GM21367 (cell line): ENCODE results near the gene TNFSF15.

Experiments
- ATAC-seq: cut with Tn5 transposase; IDR thresholded peaks from one replicate; pipeline ENCODE4 v1.9.1; 2021; ENCODE audit not compliant: unreplicated experiment

TNFSF15 gene

DNA sequence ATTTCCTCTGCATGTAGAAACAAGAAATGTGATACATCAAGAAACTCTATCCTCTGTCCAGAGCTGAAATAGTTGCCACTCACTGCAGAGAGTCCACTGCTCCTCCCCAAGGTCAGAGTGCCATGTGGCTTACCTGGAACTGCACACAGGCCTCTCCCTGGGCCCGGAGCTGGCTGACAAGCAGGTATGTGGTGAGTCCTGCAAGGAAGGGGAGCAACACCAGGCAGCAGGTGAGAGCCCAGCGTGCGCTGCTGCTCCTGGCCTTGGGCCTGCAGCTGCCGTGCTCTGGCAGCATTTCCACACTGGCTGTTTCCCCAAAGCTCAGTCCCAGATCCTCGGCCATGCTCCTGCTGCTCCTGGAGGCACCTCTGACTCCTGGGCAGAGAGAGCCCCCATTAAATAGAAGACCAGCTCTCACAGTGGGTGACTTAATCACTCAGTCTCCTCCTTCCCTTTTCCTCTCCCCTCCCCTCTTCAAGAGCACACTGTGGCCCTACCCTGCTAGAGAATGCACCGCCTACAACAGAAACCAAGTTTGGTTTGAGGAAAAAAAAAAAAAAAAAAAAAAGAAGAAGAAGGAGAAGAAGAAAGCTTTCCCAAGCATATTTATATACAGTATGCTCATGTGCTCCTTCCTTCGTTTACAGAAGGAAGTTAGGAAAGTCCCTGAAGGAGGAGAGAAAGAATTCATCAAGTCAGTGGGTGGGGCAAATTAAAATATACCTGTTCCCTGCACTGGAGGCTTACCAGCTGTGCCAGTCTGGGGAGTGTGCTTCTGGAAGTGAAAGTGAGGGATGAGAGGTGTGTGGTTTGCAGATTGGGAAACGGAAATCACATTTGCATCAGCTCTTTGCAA, at the start of gene TNFSF15:
TNFSF15 (minus strand) TSS at position 370 of the 856 bp plus-strand sequence; CDS start at position 343, 27 bp downstream.
- ATAC-seq = peak; percentile 93

DNA sequence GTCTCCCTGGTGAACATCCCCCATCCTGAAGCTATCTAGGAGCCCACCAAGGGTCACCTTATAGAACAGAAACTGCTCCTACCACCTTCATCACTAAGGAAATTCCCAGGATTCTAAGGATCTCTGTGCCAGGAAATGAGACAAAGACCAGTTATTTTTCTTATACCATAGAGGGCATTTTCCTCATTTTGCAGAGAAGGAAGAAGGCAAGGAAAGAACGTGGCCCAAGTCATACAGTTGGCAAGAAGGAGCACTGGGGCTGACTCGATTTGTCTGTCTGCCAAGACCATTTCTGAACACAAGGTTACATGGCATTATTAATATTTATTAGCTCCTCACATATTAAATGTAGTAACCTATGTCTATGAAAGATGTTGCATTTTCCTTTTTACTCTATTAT, 49.6 kb upstream of the TNFSF15 start:
- no peak for ATAC-seq

DNA sequence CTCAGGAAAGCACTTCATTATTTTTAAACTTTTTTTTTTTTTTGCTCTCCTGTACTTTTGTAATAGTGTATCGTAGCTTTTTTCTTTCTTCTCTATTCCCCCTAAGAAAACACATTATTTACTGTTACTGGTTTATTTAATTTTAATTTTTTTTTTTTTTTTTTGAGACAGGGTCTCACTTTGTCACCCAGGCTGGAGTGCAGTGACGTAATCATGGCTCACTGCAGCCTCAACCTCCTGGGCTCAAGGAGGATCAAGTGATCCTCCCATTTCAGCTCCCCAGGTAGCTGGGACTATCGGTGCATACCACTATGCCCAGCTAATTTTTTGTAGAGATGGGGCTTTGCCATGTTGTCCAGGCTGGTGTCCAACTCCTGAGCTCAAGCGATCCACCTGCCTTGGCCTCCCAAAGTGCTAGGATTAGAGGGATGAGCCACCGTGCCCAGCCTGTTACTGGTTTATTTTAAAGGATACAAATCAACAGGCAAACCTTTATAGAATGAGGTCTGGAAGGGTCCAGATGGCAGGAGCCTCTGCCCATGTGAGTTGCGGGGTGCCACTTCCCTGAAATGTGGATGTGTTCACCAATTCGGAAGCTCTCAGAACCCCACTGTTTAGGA, 49.0 kb upstream of the TNFSF15 start:
- no peak for ATAC-seq

DNA sequence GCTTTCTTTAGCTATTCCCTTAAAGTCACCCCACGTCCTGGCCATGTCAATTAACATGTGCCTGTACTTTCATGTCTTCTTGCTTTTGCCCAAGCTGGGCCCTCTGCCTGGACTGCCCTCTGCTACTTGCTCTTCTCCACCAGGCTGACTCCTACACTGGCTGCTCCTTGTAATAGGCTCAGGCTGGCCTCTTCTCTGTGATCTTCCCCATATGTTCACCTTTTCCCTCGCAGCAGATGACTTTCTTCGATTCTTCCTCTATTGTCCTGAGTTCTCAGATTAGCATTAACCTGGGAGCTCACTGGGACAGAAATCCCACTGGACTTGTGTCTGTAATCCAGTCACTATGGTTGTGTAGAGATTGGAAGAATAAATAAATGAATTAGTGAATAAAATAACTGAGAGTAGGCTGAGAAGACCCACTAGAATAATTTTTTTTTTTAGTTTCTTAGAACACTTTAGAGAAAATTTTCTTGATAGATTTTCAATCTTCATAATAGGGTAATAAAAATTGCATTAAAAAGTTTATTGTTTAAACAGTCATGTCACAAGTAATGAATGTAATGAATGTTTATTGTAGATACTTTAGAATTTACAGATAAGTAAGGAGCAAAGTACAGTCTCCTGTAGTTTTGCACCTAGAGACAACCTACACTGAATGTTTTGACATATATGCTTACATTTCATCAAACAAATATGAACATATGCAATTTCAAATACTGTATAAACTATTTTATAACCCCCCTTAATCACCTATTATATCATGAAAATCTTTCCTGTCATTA, 47.4 kb upstream of the TNFSF15 start:
- ATAC-seq = no peak

DNA sequence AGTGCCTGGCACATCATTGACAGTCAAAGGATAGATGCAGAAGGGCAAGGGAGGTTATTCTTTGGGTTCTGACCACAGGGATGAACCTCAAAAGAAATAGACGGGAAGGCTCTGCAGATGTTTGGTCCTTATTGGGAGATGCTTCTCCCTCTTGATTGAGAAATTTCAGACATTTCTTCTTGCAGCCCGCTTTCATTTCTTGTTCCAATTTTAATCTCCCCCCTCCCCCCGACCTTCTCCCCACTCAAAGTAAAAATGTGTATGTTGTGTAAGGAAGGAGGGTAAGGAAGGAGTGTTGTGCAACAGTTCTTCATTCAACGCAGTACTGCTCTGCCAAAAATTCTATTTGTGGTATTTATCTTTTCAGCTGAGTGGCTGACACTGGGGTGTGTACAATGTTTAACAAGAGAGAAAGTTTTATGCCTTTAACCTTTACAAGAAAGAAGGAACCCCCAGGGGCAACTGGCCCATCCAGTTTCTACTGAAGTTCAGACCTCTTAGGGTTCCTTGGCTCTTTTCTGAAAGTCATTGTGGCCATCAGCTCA, 46.3 kb upstream of the TNFSF15 start:
- no peak for ATAC-seq

DNA sequence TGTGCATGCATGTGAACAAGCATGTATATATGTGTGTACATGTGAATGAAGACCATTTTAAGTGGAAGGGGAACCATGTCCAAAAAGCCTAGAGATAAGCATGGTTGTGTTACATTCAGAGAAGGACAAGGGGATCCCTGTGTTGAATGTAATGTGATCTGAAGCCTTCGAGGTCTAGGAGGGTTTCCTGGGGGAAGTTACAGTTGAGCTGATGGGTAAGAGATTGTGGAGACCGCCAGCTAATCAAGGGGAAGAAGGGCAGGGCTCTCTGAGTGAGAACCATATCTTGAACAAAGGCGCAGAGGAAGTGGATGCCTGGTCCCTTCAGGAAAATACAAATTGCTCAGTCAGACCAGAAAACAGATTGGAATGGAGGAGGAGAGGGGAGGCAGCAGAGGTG, 45.5 kb upstream of the TNFSF15 start:
- no peak for ATAC-seq

DNA sequence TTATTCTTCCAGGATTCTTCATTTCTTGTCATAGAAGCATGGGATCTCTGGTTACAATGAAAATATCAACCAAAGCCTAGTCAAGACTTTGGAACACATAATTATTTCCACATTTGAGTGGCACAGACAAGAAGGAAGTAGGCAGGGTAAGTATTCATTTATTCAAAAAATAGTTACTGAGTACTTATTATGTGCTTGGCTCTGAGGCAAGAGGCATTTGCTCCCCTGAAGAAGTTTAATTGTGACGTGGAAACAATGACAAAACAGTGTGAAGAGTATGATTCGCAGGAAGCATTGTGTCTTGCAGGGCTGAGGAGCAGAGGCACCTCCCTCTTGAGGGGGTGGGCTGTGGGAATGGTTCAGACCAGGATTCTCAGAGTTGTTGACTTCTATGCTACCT, 45.0 kb upstream of the TNFSF15 start:
- no peak for ATAC-seq

DNA sequence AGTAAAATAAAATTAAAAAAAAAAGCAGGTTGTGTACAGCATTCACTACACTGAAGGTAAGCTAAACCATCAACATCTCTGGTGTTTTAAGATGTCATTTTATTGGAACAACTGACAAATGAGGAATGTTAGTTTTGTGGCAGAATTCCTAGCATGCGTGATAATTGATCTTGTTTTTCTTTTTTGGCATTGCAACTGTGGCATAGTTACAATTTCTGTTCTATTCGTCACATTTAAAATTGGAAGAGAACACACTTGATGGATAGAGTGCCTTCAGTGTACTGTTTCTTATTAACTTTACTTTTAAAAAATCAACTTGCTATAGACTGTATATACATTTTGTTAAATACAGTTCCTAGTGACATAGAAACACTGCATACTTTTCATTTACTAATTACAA, 43.6 kb upstream of the TNFSF15 start:
- no peak for ATAC-seq

DNA sequence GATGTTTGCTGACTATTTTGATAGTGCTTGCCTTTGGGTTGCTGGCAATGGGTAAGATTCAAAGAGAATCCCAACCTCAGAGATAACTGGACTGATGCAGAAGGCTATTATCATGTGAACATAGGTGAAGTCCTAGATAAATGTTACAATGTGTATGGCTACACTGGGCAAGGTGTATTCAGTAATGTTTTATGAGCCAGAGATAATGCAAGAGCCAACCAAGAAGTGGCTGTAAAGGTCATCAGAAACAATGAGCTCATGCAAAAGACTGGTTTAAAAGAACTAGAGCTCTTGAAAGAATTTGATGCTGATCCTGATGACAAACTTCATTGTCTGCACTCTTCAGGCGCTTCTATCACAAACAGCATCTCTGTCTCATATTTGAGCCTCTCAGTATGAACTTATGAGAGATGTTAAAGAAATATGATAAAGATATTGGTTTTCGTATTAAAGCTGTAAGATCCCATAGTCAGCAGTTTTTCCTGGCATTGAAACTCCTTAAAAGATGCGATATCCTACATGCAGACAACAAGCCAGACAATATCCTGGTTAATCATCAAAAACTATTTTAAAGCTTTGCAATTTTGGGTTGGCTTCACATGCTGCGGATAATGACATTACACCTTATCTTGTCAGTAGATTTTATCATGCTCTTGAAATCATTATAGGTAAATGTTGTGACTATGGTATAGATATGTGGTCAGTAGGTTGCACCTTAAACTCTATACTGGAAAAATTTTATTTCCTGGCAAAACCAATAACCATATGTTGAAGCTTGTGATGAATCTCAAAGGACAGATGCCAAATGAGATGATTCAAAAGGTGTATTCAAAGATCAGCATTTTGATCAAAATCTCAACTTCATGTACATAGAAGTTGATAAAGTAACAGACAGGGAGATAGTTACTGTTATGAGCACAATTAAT, 41.9 kb upstream of the TNFSF15 start:
- ATAC-seq = no peak

DNA sequence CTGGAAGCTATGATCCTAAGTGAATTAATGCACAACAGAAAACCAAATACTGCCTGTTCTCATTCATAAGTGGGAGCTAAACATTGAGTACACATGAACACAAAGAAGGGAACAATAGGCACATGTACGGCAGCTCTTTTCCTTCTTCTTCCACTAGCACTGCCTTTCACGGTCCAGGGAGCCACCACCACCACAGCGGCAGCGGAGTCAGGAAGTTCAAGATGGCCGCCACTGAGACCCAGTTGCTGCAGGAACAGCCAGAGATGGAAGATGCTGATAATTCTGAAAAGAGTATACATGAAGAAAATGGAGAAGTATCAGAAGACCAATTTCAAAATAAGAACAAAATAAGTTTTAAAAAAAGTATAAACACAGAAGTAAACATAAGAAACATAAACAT, 39.5 kb upstream of the TNFSF15 start:
- ATAC-seq = no peak

DNA sequence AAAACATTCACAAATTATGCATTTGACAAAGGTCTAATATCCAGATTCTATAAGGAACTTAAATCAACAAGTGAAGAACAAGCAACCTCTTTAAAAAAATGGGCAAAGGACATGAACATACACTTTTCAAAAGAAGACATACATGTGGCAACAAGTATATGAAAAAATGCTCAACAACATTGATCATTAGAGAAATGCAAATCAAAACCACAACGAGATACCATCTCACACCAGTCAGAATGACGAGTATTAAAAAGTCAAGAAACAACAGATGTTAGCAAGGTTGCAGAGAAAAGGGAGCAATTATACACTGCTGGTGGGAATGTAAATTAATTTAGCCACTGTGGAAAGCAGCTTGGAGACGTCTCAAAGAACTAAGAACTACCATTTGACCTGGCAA, 38.9 kb upstream of the TNFSF15 start:
- ATAC-seq = no peak

- no peak for ATAC-seq
Measured at GRCh38 chr9:114837923-114838322, 32.1 kb upstream of the TNFSF15 start.

DNA sequence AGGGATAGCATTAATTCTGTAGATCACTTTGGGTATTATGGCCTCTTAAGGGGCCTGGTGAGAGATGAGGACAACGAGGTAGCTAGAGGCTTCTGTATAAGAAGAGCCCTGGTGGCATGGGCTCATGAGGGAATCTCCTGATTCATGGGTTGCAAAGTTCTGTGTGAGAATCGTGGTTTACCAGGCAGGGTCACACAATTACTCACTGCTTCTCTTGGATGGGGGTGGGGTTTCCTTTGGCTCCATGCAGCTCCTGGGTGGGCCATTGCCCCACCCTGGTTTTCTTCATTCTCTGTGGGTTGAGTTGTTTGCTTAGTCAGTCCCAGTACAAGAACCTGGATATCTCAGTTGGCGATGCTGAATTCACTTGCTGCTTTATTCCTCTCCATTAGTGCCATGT, 30.9 kb upstream of the TNFSF15 start:
- ATAC-seq = no peak

GRCh38 chr9:114834386-114834785, 28.5 kb upstream of the TNFSF15 start:
- ATAC-seq = no peak

DNA sequence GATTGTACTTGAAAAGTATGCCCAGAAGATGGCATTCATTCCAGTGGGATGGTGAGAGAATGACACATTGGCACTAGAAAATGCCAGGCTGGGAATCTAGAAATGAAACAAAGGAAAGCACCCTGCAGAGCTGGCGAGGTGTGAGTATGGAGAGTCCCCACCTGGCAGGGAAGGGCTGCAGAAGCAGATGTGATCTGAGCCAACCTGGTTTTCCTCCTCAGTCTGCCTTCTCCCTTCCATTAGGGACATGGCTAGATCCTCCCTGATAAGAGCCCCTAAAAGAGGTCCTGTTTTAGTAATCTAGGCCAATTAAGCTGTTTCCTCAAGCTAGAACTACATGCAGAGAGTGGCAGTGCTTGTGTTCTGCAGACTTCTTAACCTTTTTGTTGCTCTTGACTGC, 24.7 kb upstream of the TNFSF15 start:
- no peak for ATAC-seq

- no peak for ATAC-seq
Measured at GRCh38 chr9:114829574-114830440, 24.0 kb upstream of the TNFSF15 start.

DNA sequence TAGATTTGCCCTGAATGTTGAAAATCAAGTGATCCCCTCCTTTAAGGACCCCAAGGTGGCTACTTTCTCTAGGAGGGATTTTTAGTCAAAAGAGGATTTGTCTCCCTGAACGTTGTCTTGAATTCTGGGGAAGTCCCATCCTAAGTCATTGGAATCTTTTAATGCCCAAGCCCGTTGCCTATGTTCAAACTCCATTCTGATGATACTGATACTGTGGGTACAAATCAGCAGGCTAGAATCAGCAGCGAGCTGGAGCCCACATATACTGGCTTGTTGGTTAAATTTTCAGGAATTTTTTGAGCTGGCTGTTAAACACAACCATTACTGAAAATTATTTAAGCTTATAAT, 22.4 kb upstream of the TNFSF15 start:
- no peak for ATAC-seq

DNA sequence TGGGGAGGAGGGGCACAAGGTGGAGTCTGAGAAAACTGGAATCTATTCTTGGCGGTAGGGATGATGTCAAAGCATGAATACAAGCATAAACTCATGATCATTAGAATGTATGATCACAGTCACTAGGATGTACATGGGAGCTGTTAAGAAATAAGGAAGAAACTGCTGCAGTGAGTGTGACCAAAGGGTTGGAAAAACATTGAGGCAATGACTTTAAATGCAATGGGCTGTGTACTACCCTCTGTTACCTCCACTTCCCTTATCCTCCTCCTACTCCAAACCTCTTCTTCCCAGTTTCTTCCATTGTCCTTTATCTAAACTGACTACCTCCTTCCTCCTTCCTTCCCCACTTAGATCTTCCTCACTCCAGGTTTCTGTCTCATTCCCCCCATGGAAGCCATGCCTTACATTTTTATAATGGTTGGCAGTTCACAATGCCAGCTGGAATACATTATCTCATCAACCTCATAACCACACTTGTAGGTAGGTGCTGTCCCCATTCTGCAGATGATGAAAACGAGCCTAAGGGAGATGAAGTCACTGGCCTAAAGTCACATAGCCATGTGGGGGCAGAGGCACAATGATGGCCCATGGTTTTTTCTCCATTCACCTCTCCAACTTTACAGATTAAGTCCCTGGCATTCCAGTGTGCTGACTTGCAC, 21.9 kb upstream of the TNFSF15 start:
- ATAC-seq = no peak

DNA sequence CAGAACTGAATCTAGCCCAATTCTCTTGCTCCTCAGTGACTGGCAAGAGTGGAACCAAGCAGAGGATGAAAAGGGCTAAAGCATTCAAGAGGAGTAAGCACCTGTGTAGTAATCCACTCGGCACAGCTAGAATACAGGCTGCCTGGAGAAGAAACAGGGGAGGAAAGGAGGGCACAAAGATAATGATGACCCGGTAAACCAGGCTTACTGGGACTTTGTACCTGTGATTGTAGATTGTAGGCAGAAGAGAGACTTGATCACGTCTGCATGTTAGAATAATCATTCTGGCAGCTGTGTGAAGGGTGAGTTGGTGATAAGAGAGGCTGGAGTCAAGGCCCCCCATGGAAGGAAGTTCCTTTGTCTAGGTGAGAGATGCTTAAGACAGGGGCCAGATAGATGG, 20.6 kb upstream of the TNFSF15 start:
- no peak for ATAC-seq
